Neural cell (in vitro differentiated cells): Measurements from ENCODE around the gene PCYT1B.

Source experiments
- EP300 ChIP-seq: fragments of 450-650 bp; conservative IDR thresholded peaks from 2 replicates; pipeline ENCODE4 v1.6.1; 2014; ENCODE audit warnings: antibody characterized with exemption, mild to moderate bottlenecking, moderate library complexity; ENCODE audit not compliant: poor library complexity, severe bottlenecking
- POLR2AphosphoS5 ChIP-seq: IDR thresholded peaks from 2 replicates; pipeline ENCODE4 v1.6.1; 2012
- SMC3 ChIP-seq: fragments of 450-650 bp; conservative IDR thresholded peaks from 2 replicates; pipeline ENCODE4 v1.6.1; 2014; ENCODE audit warnings: antibody characterized with exemption, mild to moderate bottlenecking, moderate library complexity; ENCODE audit not compliant: poor library complexity
- TF ChIP-seq, protein P1 (sequence below): fragments of 450-650 bp; IDR thresholded peaks from 2 replicates; pipeline ENCODE4 v1.5.1; 2014; ENCODE audit warnings: antibody characterized with exemption, mild to moderate bottlenecking, moderate library complexity; ENCODE audit not compliant: poor library complexity, severe bottlenecking
- TF ChIP-seq, protein P2 (sequence below): IDR thresholded peaks from 2 replicates; pipeline ENCODE4 v1.6.1; 2012; ENCODE audit warnings: borderline replicate concordance

DNA sequence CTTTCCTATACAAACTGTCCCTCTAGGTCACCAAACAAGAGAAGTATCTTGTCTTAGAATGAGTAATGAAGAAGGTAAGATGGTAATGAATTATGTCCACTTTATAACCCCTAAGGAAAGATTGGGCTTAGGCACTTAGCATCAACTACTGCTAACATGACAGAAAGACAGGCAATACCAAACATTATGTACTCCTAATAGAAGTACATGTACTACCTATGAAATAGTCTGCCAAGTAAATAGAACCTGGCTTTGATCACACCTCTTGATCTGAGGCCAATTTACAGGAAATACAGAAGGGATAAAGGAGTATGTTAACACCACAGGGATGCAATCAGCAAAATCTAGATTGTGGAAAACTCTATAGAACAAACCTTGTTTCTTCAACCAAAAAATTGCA is 14.1 kb upstream of the PCYT1B start:
- TF ChIP-seq, protein P1, sequence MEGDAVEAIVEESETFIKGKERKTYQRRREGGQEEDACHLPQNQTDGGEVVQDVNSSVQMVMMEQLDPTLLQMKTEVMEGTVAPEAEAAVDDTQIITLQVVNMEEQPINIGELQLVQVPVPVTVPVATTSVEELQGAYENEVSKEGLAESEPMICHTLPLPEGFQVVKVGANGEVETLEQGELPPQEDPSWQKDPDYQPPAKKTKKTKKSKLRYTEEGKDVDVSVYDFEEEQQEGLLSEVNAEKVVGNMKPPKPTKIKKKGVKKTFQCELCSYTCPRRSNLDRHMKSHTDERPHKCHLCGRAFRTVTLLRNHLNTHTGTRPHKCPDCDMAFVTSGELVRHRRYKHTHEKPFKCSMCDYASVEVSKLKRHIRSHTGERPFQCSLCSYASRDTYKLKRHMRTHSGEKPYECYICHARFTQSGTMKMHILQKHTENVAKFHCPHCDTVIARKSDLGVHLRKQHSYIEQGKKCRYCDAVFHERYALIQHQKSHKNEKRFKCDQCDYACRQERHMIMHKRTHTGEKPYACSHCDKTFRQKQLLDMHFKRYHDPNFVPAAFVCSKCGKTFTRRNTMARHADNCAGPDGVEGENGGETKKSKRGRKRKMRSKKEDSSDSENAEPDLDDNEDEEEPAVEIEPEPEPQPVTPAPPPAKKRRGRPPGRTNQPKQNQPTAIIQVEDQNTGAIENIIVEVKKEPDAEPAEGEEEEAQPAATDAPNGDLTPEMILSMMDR, result no peak
- TF ChIP-seq POLR2AphosphoS5 (no peak), EP300 (no peak), SMC3 (no peak)
- TF ChIP-seq, protein P2, sequence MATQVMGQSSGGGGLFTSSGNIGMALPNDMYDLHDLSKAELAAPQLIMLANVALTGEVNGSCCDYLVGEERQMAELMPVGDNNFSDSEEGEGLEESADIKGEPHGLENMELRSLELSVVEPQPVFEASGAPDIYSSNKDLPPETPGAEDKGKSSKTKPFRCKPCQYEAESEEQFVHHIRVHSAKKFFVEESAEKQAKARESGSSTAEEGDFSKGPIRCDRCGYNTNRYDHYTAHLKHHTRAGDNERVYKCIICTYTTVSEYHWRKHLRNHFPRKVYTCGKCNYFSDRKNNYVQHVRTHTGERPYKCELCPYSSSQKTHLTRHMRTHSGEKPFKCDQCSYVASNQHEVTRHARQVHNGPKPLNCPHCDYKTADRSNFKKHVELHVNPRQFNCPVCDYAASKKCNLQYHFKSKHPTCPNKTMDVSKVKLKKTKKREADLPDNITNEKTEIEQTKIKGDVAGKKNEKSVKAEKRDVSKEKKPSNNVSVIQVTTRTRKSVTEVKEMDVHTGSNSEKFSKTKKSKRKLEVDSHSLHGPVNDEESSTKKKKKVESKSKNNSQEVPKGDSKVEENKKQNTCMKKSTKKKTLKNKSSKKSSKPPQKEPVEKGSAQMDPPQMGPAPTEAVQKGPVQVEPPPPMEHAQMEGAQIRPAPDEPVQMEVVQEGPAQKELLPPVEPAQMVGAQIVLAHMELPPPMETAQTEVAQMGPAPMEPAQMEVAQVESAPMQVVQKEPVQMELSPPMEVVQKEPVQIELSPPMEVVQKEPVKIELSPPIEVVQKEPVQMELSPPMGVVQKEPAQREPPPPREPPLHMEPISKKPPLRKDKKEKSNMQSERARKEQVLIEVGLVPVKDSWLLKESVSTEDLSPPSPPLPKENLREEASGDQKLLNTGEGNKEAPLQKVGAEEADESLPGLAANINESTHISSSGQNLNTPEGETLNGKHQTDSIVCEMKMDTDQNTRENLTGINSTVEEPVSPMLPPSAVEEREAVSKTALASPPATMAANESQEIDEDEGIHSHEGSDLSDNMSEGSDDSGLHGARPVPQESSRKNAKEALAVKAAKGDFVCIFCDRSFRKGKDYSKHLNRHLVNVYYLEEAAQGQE, result no peak
